H1 (cell line): Measurements from ENCODE around the gene TNRC6C. TPM values are rescaled to one million over a fixed set of nuclear protein-coding genes. Genes with fewer than 3 reads are reported as not detected.

ENCODE experiments used
- CTCF ChIA-PET: fragments of 300-600 bp; sonication (Branson Sonifier 250); formaldehyde crosslinking; loops from one replicate; lab custom pipeline; 2021; ENCODE audit not compliant: partially characterized antibody; lab: Charles Lee
- POLR2A ChIA-PET: fragments of 300-600 bp; sonication (Branson Sonifier 250); formaldehyde crosslinking; loops from one replicate; lab custom pipeline; 2021; ENCODE audit warnings: inconsistent platforms; ENCODE audit not compliant: partially characterized antibody; lab: Charles Lee
- DNase-seq, 2 experiments: peaks; one replicate each; pipeline versions ENCODE4 v3.0.0 to v3.0.0-alpha.2; 2010 to 2022; ENCODE audit warnings: low spot score in 2 of 2, low read depth in 1 of 2, mixed read lengths in 1 of 2
- FAIRE-seq: peaks from 2 replicates; lab custom pipeline; 2011; peaks lifted over from hg19 to GRCh38; lab: Jason Lieb, UNC
- H2AFZ ChIP-seq: 2 replicates; pipeline ENCODE4 v1.8.1; 2012; ENCODE audit warnings: low read length, inconsistent platforms
- H2AK5ac ChIP-seq: 2 replicates; pipeline ENCODE4 v1.6.1; 2013; ENCODE audit warnings: low read depth, low read length
- H2BK120ac ChIP-seq: replicated peaks from 2 replicates; pipeline ENCODE3; 2013; ENCODE audit warnings: low read depth, low read length, inconsistent platforms
- H2BK12ac ChIP-seq: 2 replicates; pipeline ENCODE4 v1.6.1; 2013; ENCODE audit warnings: low read depth, low read length
- H2BK15ac ChIP-seq: 2 replicates; pipeline ENCODE4 v1.6.1; 2013; ENCODE audit warnings: low read length
- H2BK20ac ChIP-seq: 2 replicates; pipeline ENCODE4 v1.6.1; 2013; ENCODE audit warnings: low read length
- H2BK5ac ChIP-seq: 2 replicates; pipeline ENCODE4 v1.6.1; 2013; ENCODE audit warnings: low read depth, low read length
- H3K14ac ChIP-seq: 2 replicates; pipeline ENCODE4 v1.6.1; 2013; ENCODE audit warnings: inconsistent platforms; ENCODE audit not compliant: insufficient read length
- H3K18ac ChIP-seq: 2 replicates; pipeline ENCODE4 v1.6.1; 2013; ENCODE audit warnings: low read length; ENCODE audit errors: extremely low read depth
- H3K23ac ChIP-seq: 2 replicates; pipeline ENCODE4 v1.6.1; 2013; ENCODE audit warnings: inconsistent platforms; ENCODE audit not compliant: insufficient read length
- H3K23me2 ChIP-seq: 2 replicates; pipeline ENCODE4 v1.6.1; 2013; ENCODE audit warnings: low read depth, low read length
- H3K27ac ChIP-seq: 2 replicates; pipeline ENCODE4 v1.6.1; 2011; ENCODE audit warnings: low read depth, low read length, inconsistent platforms
- H3K27me3 ChIP-seq, 4 experiments: replicated peaks in 1 of 4; 1 replicate in 1 of 4; 2 replicates in 3 of 4; pipeline versions ENCODE4 v1.6.1 to v1.8.1; 2011 to 2013; ENCODE audit warnings: low read length in 3 of 4, mild to moderate bottlenecking in 3 of 4, inconsistent platforms in 2 of 4, mixed read lengths in 2 of 4, moderate library complexity in 1 of 4; ENCODE audit not compliant: control insufficient read depth in 3 of 4, insufficient read depth in 3 of 4; ENCODE audit errors: extremely low read depth in 1 of 4
- H3K36me3 ChIP-seq, 4 experiments: 2 replicates each; pipeline versions ENCODE4 v1.6.1 to v1.8.1; 2011 to 2013; ENCODE audit warnings: mild to moderate bottlenecking in 4 of 4, low read length in 3 of 4, moderate library complexity in 2 of 4, control low read depth in 1 of 4, inconsistent platforms in 1 of 4; ENCODE audit not compliant: insufficient read depth in 4 of 4, control insufficient read depth in 2 of 4
- H3K4ac ChIP-seq: replicated peaks from 2 replicates; pipeline ENCODE3; 2013; ENCODE audit warnings: low read length, low read depth, mixed read lengths, inconsistent platforms; ENCODE audit not compliant: insufficient read length
- H3K4me1 ChIP-seq, 4 experiments: replicated peaks in 1 of 4; 1 replicate in 1 of 4; 2 replicates in 3 of 4; pipeline versions ENCODE4 v1.6.1 to v1.8.1; 2011 to 2013; ENCODE audit warnings: low read length in 3 of 4, inconsistent platforms in 2 of 4, mixed read lengths in 1 of 4; ENCODE audit not compliant: insufficient read depth in 4 of 4, control insufficient read depth in 3 of 4
- H3K4me2 ChIP-seq, 2 experiments: 2 replicates each; pipeline versions ENCODE4 v1.6.1 to v1.8.1; 2011 to 2013; ENCODE audit warnings: low read depth in 2 of 2, low read length in 2 of 2, control low read depth in 1 of 2, inconsistent platforms in 1 of 2, mild to moderate bottlenecking in 1 of 2; ENCODE audit not compliant: insufficient read depth in 1 of 2
- H3K4me3 ChIP-seq, 4 experiments: fragments of 200-600, 300-600 bp in 1 of 4; sonication (generic), shearing (Covaris generic), sonication (Bioruptor Twin) in 1 of 4; 2 replicates each; pipeline versions ENCODE4 v1.5.1 to v1.8.1; 2011 to 2016; ENCODE audit warnings: low read length in 4 of 4, low read depth in 3 of 4, control low read depth in 2 of 4, inconsistent platforms in 2 of 4, mild to moderate bottlenecking in 2 of 4, mixed read lengths in 1 of 4, moderate library complexity in 1 of 4; ENCODE audit not compliant: insufficient read depth in 2 of 4; ENCODE audit errors: extremely low read depth in 1 of 4
- H3K56ac ChIP-seq: replicated peaks from 2 replicates; pipeline ENCODE3; 2013; ENCODE audit warnings: low read depth, mild to moderate bottlenecking, mixed read lengths, low read length, inconsistent platforms; ENCODE audit not compliant: insufficient read length
- H3K79me1 ChIP-seq: 2 replicates; pipeline ENCODE4 v1.6.1; 2013; ENCODE audit warnings: low read depth, low read length, control low read depth
- H3K79me2 ChIP-seq, 2 experiments: 2 replicates each; pipeline versions ENCODE4 v1.6.1 to v1.8.1; 2012 to 2013; ENCODE audit warnings: low read length in 2 of 2, mild to moderate bottlenecking in 2 of 2, inconsistent platforms in 1 of 2; ENCODE audit not compliant: insufficient read depth in 2 of 2, control insufficient read depth in 1 of 2
- H3K9ac ChIP-seq, 4 experiments: replicated peaks in 1 of 4; 1 replicate in 1 of 4; 2 replicates in 3 of 4; pipeline versions ENCODE4 v1.6.1 to v1.8.1; 2011 to 2013; ENCODE audit warnings: low read depth in 3 of 4, low read length in 3 of 4, control low read depth in 2 of 4, mild to moderate bottlenecking in 2 of 4, moderate library complexity in 2 of 4, inconsistent platforms in 1 of 4; ENCODE audit errors: extremely low read depth in 1 of 4
- H3K9me3 ChIP-seq, 2 experiments: 2 replicates each; pipeline versions ENCODE4 v1.6.1 to v1.8.1; 2012 to 2013; ENCODE audit warnings: mild to moderate bottlenecking in 2 of 2, moderate library complexity in 2 of 2, control low read depth in 1 of 2, inconsistent platforms in 1 of 2, low read depth in 1 of 2, low read length in 1 of 2, mixed read lengths in 1 of 2; ENCODE audit not compliant: insufficient read depth in 2 of 2
- H4K20me1 ChIP-seq, 2 experiments: replicated peaks in 1 of 2; 2 replicates each; pipeline versions ENCODE3 to v1.8.1; 2011 to 2013; ENCODE audit warnings: inconsistent platforms in 2 of 2, low read length in 2 of 2, mild to moderate bottlenecking in 1 of 2; ENCODE audit not compliant: insufficient read depth in 2 of 2, control insufficient read depth in 1 of 2
- H4K5ac ChIP-seq: 2 replicates; pipeline ENCODE4 v1.6.1; 2013; ENCODE audit warnings: low read length, low read depth, mixed read lengths, inconsistent platforms; ENCODE audit not compliant: insufficient read length
- H4K8ac ChIP-seq: 2 replicates; pipeline ENCODE4 v1.8.0; 2013; ENCODE audit warnings: mild to moderate bottlenecking, moderate library complexity, low read length, inconsistent platforms; ENCODE audit not compliant: insufficient read depth; ENCODE audit errors: extremely low read depth
- H4K91ac ChIP-seq: replicated peaks from 2 replicates; pipeline ENCODE3; 2013; ENCODE audit warnings: low read length, mixed read lengths, inconsistent platforms; ENCODE audit not compliant: insufficient read length
- CEBPB ChIP-seq: IDR thresholded peaks from 2 replicates; pipeline ENCODE4 v1.6.1; 2012; ENCODE audit warnings: low read depth, low read length
- EZH2 ChIP-seq: fragments of 200-600 bp; sonication (generic); IDR thresholded peaks from 2 replicates; pipeline ENCODE4 v1.7.1; 2012; ENCODE audit warnings: low read depth, mild to moderate bottlenecking, moderate library complexity, low read length, inconsistent platforms; ENCODE audit not compliant: severe bottlenecking
- GABPA ChIP-seq: IDR thresholded peaks from 2 replicates; pipeline ENCODE4 v1.6.1; 2011; ENCODE audit warnings: mild to moderate bottlenecking, low read length, moderate library complexity, borderline replicate concordance; ENCODE audit not compliant: insufficient read depth
- HDAC2 ChIP-seq, 2 experiments: fragments of 300-600 bp in 1 of 2; sonication (generic) in 1 of 2; IDR thresholded peaks; 2 replicates each; pipeline ENCODE4 v1.6.1; 2011 to 2012; ENCODE audit warnings: low read depth in 2 of 2, low read length in 2 of 2, mild to moderate bottlenecking in 2 of 2, moderate library complexity in 2 of 2, borderline replicate concordance in 1 of 2, inconsistent platforms in 1 of 2
- JUN ChIP-seq: IDR thresholded peaks from 2 replicates; pipeline ENCODE4 v1.6.1; 2011; ENCODE audit warnings: low read depth, mild to moderate bottlenecking, improper control_type of control experiment, low read length
- KDM4A ChIP-seq: IDR thresholded peaks from one replicate; pipeline ENCODE4 v1.7.1; 2012; ENCODE audit warnings: low read depth, mild to moderate bottlenecking, moderate library complexity, low read length, inconsistent platforms; ENCODE audit not compliant: severe bottlenecking
- MAFK ChIP-seq: IDR thresholded peaks from 2 replicates; pipeline ENCODE4 v1.6.1; 2012; ENCODE audit warnings: low read depth, mild to moderate bottlenecking, improper control_type of control experiment, low read length
- MAX ChIP-seq: IDR thresholded peaks from 2 replicates; pipeline ENCODE4 v1.6.1; 2012; ENCODE audit warnings: inconsistent platforms
- POU5F1 ChIP-seq: IDR thresholded peaks from 2 replicates; pipeline ENCODE4 v1.6.1; 2011; ENCODE audit warnings: low read depth, mild to moderate bottlenecking, low read length, moderate library complexity
- RNF2 ChIP-seq: fragments of 200-900, 300-1000 bp; sonication (generic); IDR thresholded peaks from 2 replicates; pipeline ENCODE4 v1.7.1; 2016; ENCODE audit warnings: borderline replicate concordance, low read depth, mild to moderate bottlenecking, antibody characterized with exemption, low read length; ENCODE audit not compliant: poor library complexity, severe bottlenecking; ENCODE audit errors: missing control alignments
- SP4 ChIP-seq: IDR thresholded peaks from 2 replicates; pipeline ENCODE4 v1.6.1; 2012; ENCODE audit warnings: low read length, inconsistent platforms
- TAF7 ChIP-seq: optimal IDR thresholded peaks from 2 replicates; pipeline ENCODE3; 2011; ENCODE audit warnings: low read depth, mild to moderate bottlenecking, inconsistent platforms, low read length, moderate library complexity, borderline replicate concordance
- ZNF274 ChIP-seq: IDR thresholded peaks from 2 replicates; pipeline ENCODE4 v1.7.0; 2012; ENCODE audit warnings: low read length, borderline replicate concordance; ENCODE audit errors: extremely low read depth
- WGBS, 2 experiments: shearing (Covaris generic) in 1 of 2; methylation state at CpG; one replicate each; pipeline versions ENCODE4 v1.1.6 to v1.1.7; 2013 to 2015; ENCODE audit warnings: low lambda C conversion rate in 2 of 2, mixed read lengths in 2 of 2, inconsistent platforms in 1 of 2, low coverage in 1 of 2, missing lambda C conversion rate in 1 of 2; ENCODE audit not compliant: insufficient replicate concordance in 2 of 2, insufficient coverage in 1 of 2, insufficient read length in 1 of 2; ENCODE audit errors: extremely low coverage in 1 of 2, missing lambda C conversion rate in 1 of 2; 5-methylcytosine and 5-hydroxymethylcytosine counted together
- polyA plus RNA-seq, 7 experiments: library from polyadenylated mRNA; depleted of rRNA in 3 of 7; stranded (reverse) in 5 of 7; unstranded in 2 of 7; fragments of >200 nt in 5 of 7; fragments of 200-250 nt in 2 of 7; gene quantifications; 1 replicate in 5 of 7; 2 replicates in 1 of 7; 4 replicates in 1 of 7; pipeline versions ENCODE4 v1.2.1 to v1.2.3, GENCODE V29; 2011 to 2013; ENCODE audit warnings: missing spikeins in 2 of 7, mixed read lengths in 2 of 7
- total RNA-seq: library from RNA; stranded (reverse); fragmentation: NEBNext Ultra II Directional; extraction: Animal tissue kit (Norgen Biotek cat#: 25700); gene quantifications from 2 replicates; pipeline ENCODE4 v1.2.1, GENCODE V29; 2021

The TNRC6C gene
- total and polyA plus RNA-seq, 2 of the 8 experiments (the other 6 are each of a cell fraction or from before 2014, with no cell fraction given), result 2.8 to 28.9 TPM

DNA sequence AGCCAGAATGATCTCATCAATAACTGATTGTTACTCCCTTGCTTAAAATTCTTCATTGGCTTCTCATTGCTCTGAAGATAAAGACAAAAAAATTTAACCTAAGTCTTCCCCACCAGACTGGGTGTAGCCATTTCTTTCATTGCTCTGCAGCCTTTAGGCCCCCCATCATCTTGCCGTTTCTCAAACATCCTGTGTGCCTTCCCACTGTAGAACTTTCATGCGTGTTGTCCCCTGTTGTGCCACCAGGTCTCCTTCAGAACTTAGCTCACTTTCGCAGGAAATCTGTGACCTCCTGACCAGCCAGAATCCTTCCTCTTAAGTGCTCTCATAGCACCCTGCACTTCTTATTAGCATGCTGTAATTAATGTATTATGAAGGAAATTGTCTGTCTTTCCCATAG, 31.8 kb downstream of the TNRC6C start:
- ChIA-PET CTCF (interaction anchor here (0.9 to 1.5 kb wide), 3 partner anchors 17 to 98 kb away, joined by 3 read pairs; no protein-coding TSS in a partner anchor), POLR2A (interaction anchor here (0.9 kb wide), 1 partner anchor 13 kb away, joined by 3 read pairs; no protein-coding TSS in a partner anchor)
- Histone ChIP-seq H3K36me3 (no peaks in the 10 kb centered on the region), H3K4me2 (no peak overlapping the region), H3K9ac (no peak overlapping the region), H3K4me1 (peaks cover 0 to 3% (median 0%) of the 10 kb centered on the region in 4 experiments; a peak in 3 of 7 replicates), H3K14ac (no peak overlapping the region), H3K56ac (no peak overlapping the region), H3K4ac (no peak overlapping the region), H2BK120ac (no peak overlapping the region), H3K23me2 (no peaks in the 10 kb centered on the region), H2AFZ (no peak overlapping the region), H3K79me1 (no peaks in the 10 kb centered on the region; the same call in 1 of the 2 replicates), H3K18ac (no peak overlapping the region), H3K9me3 (no peaks in the 10 kb centered on the region), H2BK20ac (no peak overlapping the region), H3K79me2 (peaks cover 0 to 80% of the 10 kb centered on the region in 2 experiments; a peak in 2 of 4 replicates), H4K20me1 (peaks cover 2 to 6% of the 10 kb centered on the region in 2 experiments), H2BK5ac (no peak overlapping the region), H2BK12ac (no peak overlapping the region), H3K4me3 (no peak overlapping the region), H3K23ac (no peak overlapping the region), H3K27ac (no peak overlapping the region), H2BK15ac (no peak overlapping the region), H3K27me3 (no peaks in the 10 kb centered on the region), H2AK5ac (no peak overlapping the region), H4K8ac (no peak overlapping the region), H4K91ac (no peak overlapping the region), H4K5ac (no peak overlapping the region)
- no peak for DNase-seq
- no peak for FAIRE-seq
- WGBS, 2 experiments, result 87% methylated on average over 3 of the region's 3 CpGs; no CpG with 5 or more reads in 1 of the 2 experiments
- no peak for TF ChIP-seq MAX
- TF ChIP-seq TAF7, result no peak
- no peak for TF ChIP-seq CEBPB
- TF ChIP-seq EZH2, result no peak
- no peak for TF ChIP-seq JUN
- TF ChIP-seq POU5F1, result no peak
- TF ChIP-seq SP4, result no peak
- TF ChIP-seq HDAC2 (IDR thresholded peaks at IDR 0.05; ENCODE audit: borderline replicate concordance in 1 of 2, low read depth in 2 of 2, low read length in 2 of 2), result no peak
- TF ChIP-seq MAFK, result no peak
- no peak for TF ChIP-seq GABPA
- TF ChIP-seq ZNF274, result no peak
- no peak for TF ChIP-seq RNF2
- TF ChIP-seq KDM4A, result no peak
